ENCODE data around the gene BCAP31. TPM values are rescaled to one million over a fixed set of nuclear protein-coding genes. Genes with fewer than 3 reads are reported as not detected.
"Not testable (repeated sequence)": the region's sequence is repeated elsewhere in the genome, so short reads cannot be mapped to it uniquely, and the experiment has no call there.

The BCAP31 gene
- total and polyA plus RNA-seq, 11 donors: 59.9 to 162 (median 102) TPM

DNA sequence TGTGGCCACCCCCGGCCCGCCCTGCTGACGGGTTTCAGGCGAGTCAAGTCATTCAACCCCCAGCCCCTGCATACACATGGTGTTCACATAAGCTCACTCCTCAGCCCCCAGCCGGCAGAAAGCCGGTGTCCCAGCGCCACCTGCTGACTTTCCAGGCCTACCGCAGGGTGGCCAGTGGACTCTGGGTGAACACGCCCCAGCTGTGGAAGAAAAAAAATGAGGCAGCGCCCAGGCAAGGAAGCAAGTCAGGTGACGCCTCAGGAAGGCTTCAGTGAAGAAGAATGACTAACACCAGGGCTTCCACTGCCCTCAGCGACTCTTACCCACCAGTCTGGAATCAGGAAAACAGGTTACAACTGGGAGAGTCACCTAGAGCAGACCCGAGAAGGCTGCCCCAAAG, 15.8 kb downstream of the BCAP31 start:
- peak; percentile 61 to 75 (median 64) for ATAC-seq
- Histone ChIP-seq H3K27ac (peak overlapping the region in 2 of 12 donors; percentile 12 to 83), H3K27me3 (no peaks in the 10 kb centered on the region), H3K4me3 (no peak overlapping the region), H3K9me3 (no peaks in the 10 kb centered on the region), H3K4me1 (peaks cover 0 to 22% (median 1%) of the 10 kb centered on the region in 12 donors), H3K36me3 (peaks cover 0 to 38% (median 1%) of the 10 kb centered on the region in 9 donors)
- TF ChIP-seq POLR2A (IDR thresholded peaks at IDR 0.05): no peak
- TF ChIP-seq, protein P1, sequence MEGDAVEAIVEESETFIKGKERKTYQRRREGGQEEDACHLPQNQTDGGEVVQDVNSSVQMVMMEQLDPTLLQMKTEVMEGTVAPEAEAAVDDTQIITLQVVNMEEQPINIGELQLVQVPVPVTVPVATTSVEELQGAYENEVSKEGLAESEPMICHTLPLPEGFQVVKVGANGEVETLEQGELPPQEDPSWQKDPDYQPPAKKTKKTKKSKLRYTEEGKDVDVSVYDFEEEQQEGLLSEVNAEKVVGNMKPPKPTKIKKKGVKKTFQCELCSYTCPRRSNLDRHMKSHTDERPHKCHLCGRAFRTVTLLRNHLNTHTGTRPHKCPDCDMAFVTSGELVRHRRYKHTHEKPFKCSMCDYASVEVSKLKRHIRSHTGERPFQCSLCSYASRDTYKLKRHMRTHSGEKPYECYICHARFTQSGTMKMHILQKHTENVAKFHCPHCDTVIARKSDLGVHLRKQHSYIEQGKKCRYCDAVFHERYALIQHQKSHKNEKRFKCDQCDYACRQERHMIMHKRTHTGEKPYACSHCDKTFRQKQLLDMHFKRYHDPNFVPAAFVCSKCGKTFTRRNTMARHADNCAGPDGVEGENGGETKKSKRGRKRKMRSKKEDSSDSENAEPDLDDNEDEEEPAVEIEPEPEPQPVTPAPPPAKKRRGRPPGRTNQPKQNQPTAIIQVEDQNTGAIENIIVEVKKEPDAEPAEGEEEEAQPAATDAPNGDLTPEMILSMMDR (IDR thresholded peaks at IDR 0.05): peak; percentile 25 to 70 (median 52)
- intact Hi-C loops (cut with DNase I): loop anchor here in 1 of 10 donors (1.0 kb wide), 1 partner anchor 21 kb away; the partner anchor contains the start of gene SLC6A8
- 26 to 32% (median 28%) methylated on average over 12 to 13 of the region's 13 CpGs for WGBS, 4 donors
- DNase-seq: peak; percentile 56 to 75 (median 71)

DNA sequence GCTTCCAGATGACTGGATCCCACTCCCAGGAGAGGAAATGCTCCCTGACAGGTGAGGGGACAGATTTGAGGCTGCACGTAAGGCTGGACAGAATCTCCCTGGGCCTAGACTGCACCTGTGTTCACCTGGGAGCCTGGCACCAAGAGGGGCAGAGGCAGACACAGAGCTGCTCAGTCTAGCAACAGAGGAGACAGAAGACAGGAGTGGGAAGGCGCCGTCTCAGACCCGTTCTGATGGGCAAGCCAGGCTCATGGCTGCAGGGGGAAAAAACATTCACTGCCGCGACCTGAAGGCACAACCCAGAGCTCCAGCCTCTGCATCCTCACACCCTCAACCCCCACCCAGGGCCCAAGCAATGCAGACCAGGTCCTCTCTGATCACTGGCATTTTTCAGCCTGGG, 16.8 kb downstream of the BCAP31 start:
- H3K4me1 ChIP-seq: peaks cover 0 to 31% (median 4%) of the 10 kb centered on the region in 12 donors
- peak overlapping the region in 8 of 12 donors; percentile 4 to 87 (median 82) for H3K27ac ChIP-seq
- DNase-seq (no peak), ATAC-seq (no peak)
- peak overlapping the region in 4 of 12 donors; percentile 21 to 46 (median 43) for H3K4me3 ChIP-seq
- no peaks in the 10 kb centered on the region for H3K9me3 ChIP-seq
- intact Hi-C loops (cut with DNase I): no loop called here
- no peaks in the 10 kb centered on the region for H3K27me3 ChIP-seq
- no peak for TF ChIP-seq POLR2A (IDR thresholded peaks at IDR 0.05)
- TF ChIP-seq, protein P1 (IDR thresholded peaks at IDR 0.05): no peak
- peaks cover 0 to 32% (median 0%) of the 10 kb centered on the region in 9 donors for H3K36me3 ChIP-seq
- WGBS, 4 donors: 64 to 83% (median 78%) methylated on average over 6 of the region's 6 CpGs

DNA sequence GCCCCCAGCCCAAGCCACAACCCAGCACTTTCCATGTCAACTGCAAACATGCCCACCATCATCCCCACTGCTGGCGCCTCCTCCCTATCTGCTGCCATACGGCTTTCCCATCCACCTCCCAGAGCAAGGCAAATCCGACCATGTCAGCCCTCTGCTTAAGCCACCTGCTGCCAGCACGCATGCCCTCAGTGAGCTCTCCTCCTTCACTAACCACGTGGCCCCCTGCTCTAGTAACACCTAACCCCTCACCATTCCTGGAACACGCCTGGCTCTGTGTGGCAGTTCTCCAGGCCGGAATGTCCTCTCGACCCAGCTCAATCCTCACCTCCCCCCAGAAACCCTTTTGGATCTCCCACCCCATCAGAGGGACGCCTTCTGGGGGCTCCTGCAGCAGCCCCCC, 17.4 kb downstream of the BCAP31 start:
- intact Hi-C loops (cut with DNase I): no loop called here
- ATAC-seq (peak in 3 of 4 donors; percentile 11 to 48 (median 32)), DNase-seq (peak in 1 of 5 donors; percentile 55)
- no peaks in the 10 kb centered on the region for H3K27me3 ChIP-seq
- WGBS, 4 donors: 54 to 72% (median 71%) methylated on average over 9 of the region's 9 CpGs
- peaks cover 0 to 31% (median 4%) of the 10 kb centered on the region in 12 donors for H3K4me1 ChIP-seq
- H3K4me3 ChIP-seq: peak overlapping the region in 5 of 12 donors; percentile 40 to 49 (median 44)
- no peak for TF ChIP-seq POLR2A (IDR thresholded peaks at IDR 0.05)
- TF ChIP-seq, protein P1 (IDR thresholded peaks at IDR 0.05): no peak
- no peaks in the 10 kb centered on the region for H3K9me3 ChIP-seq
- peak overlapping the region in 10 of 12 donors; percentile 60 to 87 (median 78) for H3K27ac ChIP-seq
- H3K36me3 ChIP-seq: peaks cover 0 to 32% (median 3%) of the 10 kb centered on the region in 9 donors

DNA sequence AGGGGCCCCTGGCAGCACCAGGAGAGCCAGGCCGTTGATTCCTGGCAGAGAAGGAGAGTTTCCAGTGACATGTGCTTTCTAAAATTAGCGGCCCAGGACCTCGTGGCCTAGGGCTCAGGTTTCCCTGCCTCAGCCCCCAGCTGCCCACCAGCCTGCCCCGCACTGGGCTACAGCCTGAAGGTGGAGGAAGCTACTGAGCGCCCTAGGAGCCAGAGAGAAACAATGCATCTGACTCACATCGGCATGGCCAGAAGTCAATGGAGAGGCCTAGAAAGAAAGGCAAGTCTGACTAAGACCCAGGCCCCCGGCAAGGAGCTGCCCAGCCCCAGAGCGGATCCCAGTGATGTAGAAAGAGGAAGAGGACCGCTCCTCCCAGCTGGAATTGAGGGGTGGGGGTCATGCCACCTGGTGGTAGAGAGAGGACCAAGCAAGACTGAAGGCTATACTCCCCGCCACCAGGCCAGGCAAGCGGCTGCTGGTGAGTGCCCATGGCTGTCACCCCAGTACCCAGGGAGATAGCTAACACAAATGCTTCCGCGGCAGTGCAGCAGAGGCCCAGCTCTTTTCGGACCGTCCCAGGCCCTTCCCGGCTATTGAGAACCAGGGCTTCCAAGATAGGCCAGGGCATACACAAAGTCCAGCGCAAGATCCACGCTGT, 18.7 kb downstream of the BCAP31 start:
- ATAC-seq: peak; percentile 52 to 66 (median 61)
- H3K4me1 ChIP-seq: peaks cover 0 to 31% (median 4%) of the 10 kb centered on the region in 12 donors
- peaks cover 0 to 31% (median 3%) of the 10 kb centered on the region in 9 donors for H3K36me3 ChIP-seq
- peak in 2 of 5 donors; percentile 39 to 68 for DNase-seq
- H3K27me3 ChIP-seq; H3K9me3 ChIP-seq; intact Hi-C loops (cut with DNase I): not testable (repeated sequence)
- H3K27ac ChIP-seq: peak overlapping the region; percentile 46 to 87 (median 74)
- H3K4me3 ChIP-seq: peak overlapping the region in 10 of 12 donors; percentile 2 to 49 (median 34)
- TF ChIP-seq, protein P1 (IDR thresholded peaks at IDR 0.05): peak in 2 of 12 donors; percentile 12 to 35
- peak in 1 of 2 donors; percentile 42 for TF ChIP-seq POLR2A (IDR thresholded peaks at IDR 0.05)
- WGBS, 4 donors: 46 to 67% (median 61%) methylated on average over 17 to 18 of the region's 18 CpGs

DNA sequence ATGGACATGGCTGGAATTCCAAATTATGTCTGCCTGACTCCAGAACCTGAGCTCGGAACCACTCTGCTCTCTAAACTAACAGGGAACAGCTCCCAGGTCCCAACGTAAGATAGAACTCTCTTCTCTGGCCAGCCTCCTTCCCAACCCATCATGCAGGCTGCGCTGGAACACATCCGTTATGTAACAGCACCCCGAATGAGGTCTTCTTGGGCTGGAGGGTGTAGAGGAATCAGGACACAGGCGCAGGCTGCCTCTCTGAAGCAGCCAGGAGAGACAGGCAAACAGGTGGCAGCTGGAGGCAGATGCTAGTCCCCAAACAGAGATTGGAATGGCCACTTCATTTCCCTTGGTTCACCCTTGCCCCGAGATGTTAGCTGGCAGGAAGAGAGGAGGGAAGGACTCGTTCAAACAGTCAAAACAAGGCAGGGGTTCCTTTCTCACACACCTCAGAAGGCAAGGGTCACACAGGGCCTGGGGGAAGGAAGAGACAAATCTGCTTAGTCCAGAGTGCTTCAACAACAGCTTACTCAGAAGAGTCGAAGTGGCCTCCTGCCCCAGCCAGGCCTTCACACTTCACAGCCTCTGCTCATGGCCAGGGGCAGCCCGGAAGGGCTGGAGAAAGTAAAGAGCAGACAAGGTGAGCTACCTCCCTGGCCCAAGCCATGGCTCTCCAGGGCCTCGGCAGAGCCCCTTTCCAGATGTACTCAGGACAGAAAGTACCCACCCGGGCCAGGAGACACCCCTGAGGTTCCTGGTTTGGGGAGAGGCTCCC, 19.4 kb downstream of the BCAP31 start:
- H3K27me3 ChIP-seq; H3K4me3 ChIP-seq; H3K9me3 ChIP-seq; intact Hi-C loops (cut with DNase I); DNase-seq: not testable (repeated sequence)
- peak in 2 of 4 donors; percentile 0 for ATAC-seq
- H3K27ac ChIP-seq: peak overlapping the region; percentile 40 to 87 (median 74)
- whole genome bisulfite sequencing, 4 donors: 62 to 70% (median 64%) methylated on average over 10 to 11 of the region's 12 CpGs
- peaks cover 0 to 31% (median 4%) of the 10 kb centered on the region in 12 donors for H3K4me1 ChIP-seq
- H3K36me3 ChIP-seq: peaks cover 0 to 26% (median 3%) of the 10 kb centered on the region in 9 donors

Data from heart left ventricle (tissue), 16 donors.